Peyer's patch (tissue), 4 donors: ENCODE data around the gene KLHL25.

Source experiments
- POLR2A ChIP-seq, 2 donors: fragments of 450-650 bp; IDR thresholded peaks; one replicate each; pipeline ENCODE4 v1.5.1; 2017; ENCODE audit warnings: antibody characterized with exemption in 2 of 2, mild to moderate bottlenecking in 2 of 2, moderate library complexity in 2 of 2
- TF ChIP-seq, protein P1 (sequence below), 6 experiments: fragments of 450-650 bp in 4 of 6; fragments of 200-600 bp in 2 of 6; sonication (generic) in 1 of 6; IDR thresholded peaks; one replicate each; pipeline ENCODE4 v1.5.1; 2017 to 2019; ENCODE audit warnings: antibody characterized with exemption in 6 of 6, mild to moderate bottlenecking in 3 of 6, moderate library complexity in 1 of 6

DNA sequence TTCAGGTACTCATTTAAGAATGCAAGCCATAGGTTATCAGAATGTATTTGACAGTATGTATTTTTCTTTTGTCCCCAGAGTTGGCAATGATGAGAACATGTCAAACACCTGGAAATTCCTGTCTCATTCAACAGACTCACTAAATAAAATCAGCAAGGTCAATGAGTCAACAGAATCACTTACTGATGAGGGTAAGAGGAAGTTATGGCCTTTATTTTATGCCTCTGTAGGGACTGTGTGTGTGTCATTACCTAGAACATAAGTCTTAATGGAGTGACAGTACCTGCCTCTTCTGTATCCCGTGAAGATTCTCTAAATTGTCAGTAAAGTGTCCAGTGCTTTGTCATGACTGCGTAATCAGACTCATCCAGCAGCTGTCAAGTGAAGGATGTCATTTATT is 77.5 kb downstream of the KLHL25 start:
- TF ChIP-seq, protein P1, sequence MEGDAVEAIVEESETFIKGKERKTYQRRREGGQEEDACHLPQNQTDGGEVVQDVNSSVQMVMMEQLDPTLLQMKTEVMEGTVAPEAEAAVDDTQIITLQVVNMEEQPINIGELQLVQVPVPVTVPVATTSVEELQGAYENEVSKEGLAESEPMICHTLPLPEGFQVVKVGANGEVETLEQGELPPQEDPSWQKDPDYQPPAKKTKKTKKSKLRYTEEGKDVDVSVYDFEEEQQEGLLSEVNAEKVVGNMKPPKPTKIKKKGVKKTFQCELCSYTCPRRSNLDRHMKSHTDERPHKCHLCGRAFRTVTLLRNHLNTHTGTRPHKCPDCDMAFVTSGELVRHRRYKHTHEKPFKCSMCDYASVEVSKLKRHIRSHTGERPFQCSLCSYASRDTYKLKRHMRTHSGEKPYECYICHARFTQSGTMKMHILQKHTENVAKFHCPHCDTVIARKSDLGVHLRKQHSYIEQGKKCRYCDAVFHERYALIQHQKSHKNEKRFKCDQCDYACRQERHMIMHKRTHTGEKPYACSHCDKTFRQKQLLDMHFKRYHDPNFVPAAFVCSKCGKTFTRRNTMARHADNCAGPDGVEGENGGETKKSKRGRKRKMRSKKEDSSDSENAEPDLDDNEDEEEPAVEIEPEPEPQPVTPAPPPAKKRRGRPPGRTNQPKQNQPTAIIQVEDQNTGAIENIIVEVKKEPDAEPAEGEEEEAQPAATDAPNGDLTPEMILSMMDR (IDR thresholded peaks at IDR 0.05) = no peak
- no peak for TF ChIP-seq POLR2A (IDR thresholded peaks at IDR 0.05)
